ENCODE data around the gene GATD1. TPM values are rescaled to one million over a fixed set of nuclear protein-coding genes. Genes with fewer than 3 reads are reported as not detected.

The GATD1 gene
- total RNA-seq, 2 donors from 2014 or later: 39.9 to 84.9 TPM

DNA sequence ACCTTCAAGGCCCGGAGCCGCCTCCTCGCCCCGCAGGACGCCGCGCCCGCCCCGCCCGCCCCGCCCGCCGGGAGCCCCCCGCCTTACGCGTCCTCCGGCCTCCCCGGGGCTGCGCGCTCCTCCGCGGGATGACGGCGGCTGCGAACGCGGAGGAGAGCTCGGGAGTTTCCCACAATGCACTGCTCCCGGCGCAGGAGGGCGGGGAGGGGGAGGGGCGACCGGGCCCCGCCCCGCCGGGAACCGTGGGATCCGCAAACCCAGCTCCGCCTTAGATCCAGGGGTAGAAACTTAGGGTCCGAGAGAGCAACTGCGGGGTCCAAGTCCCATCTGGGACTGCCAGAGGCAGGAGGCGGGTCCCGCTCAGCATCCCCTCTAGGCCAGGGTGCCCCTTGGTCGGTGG lies 12.7 kb upstream of the GATD1 start, which contains the start of gene CEND1:
Gene CEND1 (minus strand): TSS at position 148 of the 400 bp plus-strand sequence. CDS start 1,514 bp downstream, outside the sequence.
- DNase-seq: no peak
- H3K9me3 ChIP-seq: no peaks in the 10 kb centered on the region
- peaks cover 4% of the 10 kb centered on the region for H3K4me1 ChIP-seq
- peaks cover 14% of the 10 kb centered on the region for H3K27me3 ChIP-seq
- intact Hi-C loops (cut with DNase I): no loop called here
- H3K36me3 ChIP-seq: no peaks in the 10 kb centered on the region
- H3K9ac ChIP-seq (ENCODE audit: low read depth in 2 of 2, low read length in 2 of 2): no peak within 1 kb of the TSS
- H3K27ac ChIP-seq: no peak within 1 kb of the TSS
- H3K4me3 ChIP-seq: no peak within 1 kb of the TSS
- TF ChIP-seq CTCF (IDR thresholded peaks at IDR 0.05): no peak

- TF ChIP-seq CTCF (IDR thresholded peaks at IDR 0.05): no peak
- intact Hi-C loops (cut with DNase I): no loop called here
- H3K27me3 ChIP-seq: peaks cover 14% of the 10 kb centered on the region
- H3K4me3 ChIP-seq: no peak overlapping the region
- H3K9me3 ChIP-seq: no peaks in the 10 kb centered on the region
- H3K27ac ChIP-seq: no peak overlapping the region
- H3K36me3 ChIP-seq: no peaks in the 10 kb centered on the region
- no peaks in the 10 kb centered on the region for H3K4me1 ChIP-seq
- H3K9ac ChIP-seq (ENCODE audit: low read depth in 2 of 2, low read length in 2 of 2): no peak overlapping the region
- DNase-seq: no peak
Observed at GRCh38 chr11:788953-789940, 12.0 kb upstream of the GATD1 start.

- DNase-seq: no peak
- peaks cover 14% of the 10 kb centered on the region for H3K27me3 ChIP-seq
- no peak for TF ChIP-seq CTCF (IDR thresholded peaks at IDR 0.05)
- H3K9me3 ChIP-seq: no peaks in the 10 kb centered on the region
- no peaks in the 10 kb centered on the region for H3K4me1 ChIP-seq
- no peak overlapping the region for H3K27ac ChIP-seq
- intact Hi-C loops (cut with DNase I): no loop called here
- no peak overlapping the region for H3K9ac ChIP-seq (ENCODE audit: low read depth in 2 of 2, low read length in 2 of 2)
- no peak overlapping the region for H3K4me3 ChIP-seq
- no peaks in the 10 kb centered on the region for H3K36me3 ChIP-seq
Observed at GRCh38 chr11:788009-788640, 10.8 kb upstream of the GATD1 start.

- H3K4me1 ChIP-seq: no peaks in the 10 kb centered on the region
- DNase-seq: no peak
- H3K4me3 ChIP-seq: no peak overlapping the region
- peaks cover 14% of the 10 kb centered on the region for H3K27me3 ChIP-seq
- intact Hi-C loops (cut with DNase I): no loop called here
- no peak for TF ChIP-seq CTCF (IDR thresholded peaks at IDR 0.05)
- H3K36me3 ChIP-seq: no peaks in the 10 kb centered on the region
- H3K9me3 ChIP-seq: no peaks in the 10 kb centered on the region
- H3K9ac ChIP-seq (ENCODE audit: low read depth in 2 of 2, low read length in 2 of 2): no peak overlapping the region
- H3K27ac ChIP-seq: no peak overlapping the region
Observed at GRCh38 chr11:787084-787675, 9.9 kb upstream of the GATD1 start.

DNA sequence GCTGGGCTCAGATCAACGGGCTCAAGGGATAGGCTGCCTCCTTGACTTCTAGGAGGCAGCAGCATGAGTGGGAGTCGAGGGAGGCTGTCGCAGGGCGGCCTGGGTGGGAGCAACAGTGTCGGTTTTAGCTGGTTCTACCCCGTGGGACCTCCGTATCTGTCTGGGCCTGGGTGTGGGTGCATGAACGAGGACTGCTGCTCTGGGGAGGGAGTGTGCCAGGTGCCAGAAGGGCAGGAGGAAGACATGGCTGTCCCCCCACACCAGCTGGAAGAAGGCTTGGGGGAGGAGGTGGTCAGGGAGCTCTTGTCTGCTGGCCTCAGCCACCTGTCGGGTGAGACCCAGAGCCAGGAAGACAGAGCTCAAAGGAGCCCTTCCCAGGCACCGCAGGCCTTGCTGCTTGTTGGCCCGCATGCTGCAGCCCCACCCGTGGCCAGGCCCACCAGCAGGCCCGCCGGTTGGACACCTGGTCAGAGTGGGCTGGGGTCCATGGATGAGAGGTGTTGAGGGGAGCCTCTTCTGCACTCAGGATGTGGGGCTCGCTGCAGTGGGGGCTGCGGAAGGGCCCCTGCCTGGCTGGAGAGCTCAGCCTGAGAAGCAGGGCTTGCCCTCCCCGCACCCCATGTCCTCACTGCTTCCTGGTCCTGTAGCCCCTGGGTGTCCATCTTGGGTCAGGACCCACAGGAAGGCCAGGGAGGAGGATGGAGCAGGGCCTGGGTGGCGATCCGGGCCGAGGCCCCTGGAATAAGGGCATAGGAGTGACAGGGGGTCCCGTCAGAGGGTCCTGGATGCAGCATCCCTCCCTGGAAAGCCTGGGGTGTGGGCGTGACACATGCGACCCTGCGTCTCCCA lies 9.2 kb upstream of the GATD1 start:
- Histone ChIP-seq H3K27ac (no peak overlapping the region), H3K4me3 (no peak overlapping the region), H3K27me3 (peaks cover 14% of the 10 kb centered on the region), H3K9me3 (no peaks in the 10 kb centered on the region), H3K36me3 (no peaks in the 10 kb centered on the region), H3K4me1 (no peaks in the 10 kb centered on the region), H3K9ac (ENCODE audit: low read depth in 2 of 2, low read length in 2 of 2) (no peak overlapping the region)
- intact Hi-C loops (cut with DNase I): no loop called here
- TF ChIP-seq CTCF (IDR thresholded peaks at IDR 0.05): no peak
- DNase-seq: no peak

Measured in colonic mucosa (tissue), 4 donors.